SK-MEL-5 (cell line): Measurements from ENCODE around the gene RAC2. TPM values are rescaled to one million over a fixed set of nuclear protein-coding genes. Genes with fewer than 3 reads are reported as not detected.

ENCODE experiments used
- DNase-seq: peaks from one replicate; pipeline ENCODE4 v3.0.0-alpha.2; 2016; ENCODE audit warnings: low read depth, low spot score
- in situ Hi-C: cut with HindIII; loops from 2 replicates; pipeline ENCODE4 v1.10.0; 2016; ENCODE audit warnings: low sequenced_read_pairs, high pct_unique_total_duplicates, low pct_unique_long_range_greater_than_20kb
- total RNA-seq: library from RNA; depleted of rRNA; stranded (reverse); fragments of >200 nt; shearing (Covaris generic); gene quantifications from 2 replicates; pipeline ENCODE4 v1.2.3, GENCODE V29; 2014

Gene RAC2
- total RNA-seq, 1 experiment from 2014 or later, result not detected

DNA sequence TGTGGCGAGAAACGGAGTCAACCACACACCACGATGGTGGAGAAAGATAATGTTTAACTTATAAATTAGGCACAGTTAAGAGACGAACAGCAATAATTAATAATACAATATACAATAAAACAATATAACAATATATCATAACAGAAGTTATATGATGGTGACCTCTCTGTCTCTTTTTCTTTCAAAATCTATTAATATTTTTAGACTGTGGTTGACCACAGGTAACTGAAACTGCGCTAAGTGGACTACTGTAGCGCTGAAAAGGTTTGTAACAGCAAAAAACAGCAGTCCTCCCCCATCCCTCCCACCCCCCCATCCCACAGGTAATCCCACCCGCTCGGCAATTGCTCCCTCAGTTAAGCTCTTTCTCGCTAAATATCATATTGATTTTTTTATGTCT, 28.2 kb downstream of the RAC2 start:
- in situ Hi-C loops, result no loop called here
- DNase-seq, result no peak

DNA sequence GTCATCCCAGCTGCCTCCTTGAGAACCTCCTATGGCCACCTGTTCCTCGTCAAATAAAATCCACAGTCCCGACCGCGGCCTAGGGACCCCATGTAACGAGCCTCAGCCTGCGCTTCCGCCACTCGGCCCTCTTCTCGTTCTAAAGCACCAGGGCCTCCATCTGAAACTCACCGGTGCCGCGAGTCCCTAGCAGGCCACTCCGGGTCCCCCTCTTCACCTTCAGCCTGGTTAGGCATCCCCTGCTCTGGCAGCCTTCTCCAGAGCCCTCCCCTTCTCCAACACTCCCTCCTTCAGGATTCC, 29.4 kb downstream of the RAC2 start:
- in situ Hi-C loops, result no loop called here
- DNase-seq, result no peak

DNA sequence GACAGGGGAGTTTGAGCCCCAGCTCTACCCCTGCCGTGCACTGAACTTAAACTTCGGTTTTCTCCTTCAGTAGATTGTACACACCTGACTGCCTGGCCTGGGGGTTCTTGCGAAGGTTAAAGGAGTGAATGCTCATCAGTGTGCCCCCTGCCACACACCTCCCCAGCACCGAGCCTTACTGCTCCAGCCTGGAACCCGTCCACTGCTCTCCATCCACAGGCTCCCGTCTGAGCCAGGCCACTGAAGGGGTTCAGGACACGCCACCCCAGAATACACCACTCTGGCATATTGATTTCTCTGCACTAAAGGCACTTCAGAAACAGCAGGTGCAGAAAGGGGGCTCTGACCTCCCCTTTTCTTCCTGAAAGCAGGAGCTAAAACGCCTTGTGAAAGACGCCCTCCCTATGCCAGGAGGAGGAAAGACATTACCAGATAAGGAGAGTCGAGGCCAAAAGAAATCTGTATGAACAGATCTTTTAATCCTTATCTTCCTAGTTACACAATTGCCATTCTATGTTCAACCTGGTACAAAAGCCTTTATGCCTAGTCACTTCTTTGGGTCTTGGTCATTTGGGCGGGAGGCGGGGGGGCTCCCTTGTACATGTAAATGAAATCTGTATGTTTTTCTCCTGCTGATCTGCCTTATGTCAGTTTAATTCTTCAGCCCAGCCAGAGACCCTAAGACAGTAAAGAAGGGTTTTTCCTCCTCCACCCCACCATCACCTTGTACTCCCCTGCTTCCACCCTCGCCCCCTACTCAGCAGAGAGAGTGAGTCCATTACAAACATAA, 29.9 kb downstream of the RAC2 start:
- in situ Hi-C loops, result no loop called here

GRCh38 chr22:37213218-37213855, 30.7 kb downstream of the RAC2 start:
- no peak for DNase-seq
- in situ Hi-C loops, result no loop called here

More for the DNA sequence above, 29.9 kb downstream of the RAC2 start:
- no peak for DNase-seq

GRCh38 chr22:37212174-37212906, 31.7 kb downstream of the RAC2 start, which contains the start of gene SSTR3:
TSS of gene SSTR3 (minus strand) at chr22:37212477. CDS start at chr22:37207803, 4,674 bp downstream.
- in situ Hi-C loops, result no loop called here
- DNase-seq, result no peak

- no peak for DNase-seq
- in situ Hi-C loops, result no loop called here
These were observed 32.2 kb downstream of the RAC2 start for GRCh38 chr22:37211866-37212173.

DNA sequence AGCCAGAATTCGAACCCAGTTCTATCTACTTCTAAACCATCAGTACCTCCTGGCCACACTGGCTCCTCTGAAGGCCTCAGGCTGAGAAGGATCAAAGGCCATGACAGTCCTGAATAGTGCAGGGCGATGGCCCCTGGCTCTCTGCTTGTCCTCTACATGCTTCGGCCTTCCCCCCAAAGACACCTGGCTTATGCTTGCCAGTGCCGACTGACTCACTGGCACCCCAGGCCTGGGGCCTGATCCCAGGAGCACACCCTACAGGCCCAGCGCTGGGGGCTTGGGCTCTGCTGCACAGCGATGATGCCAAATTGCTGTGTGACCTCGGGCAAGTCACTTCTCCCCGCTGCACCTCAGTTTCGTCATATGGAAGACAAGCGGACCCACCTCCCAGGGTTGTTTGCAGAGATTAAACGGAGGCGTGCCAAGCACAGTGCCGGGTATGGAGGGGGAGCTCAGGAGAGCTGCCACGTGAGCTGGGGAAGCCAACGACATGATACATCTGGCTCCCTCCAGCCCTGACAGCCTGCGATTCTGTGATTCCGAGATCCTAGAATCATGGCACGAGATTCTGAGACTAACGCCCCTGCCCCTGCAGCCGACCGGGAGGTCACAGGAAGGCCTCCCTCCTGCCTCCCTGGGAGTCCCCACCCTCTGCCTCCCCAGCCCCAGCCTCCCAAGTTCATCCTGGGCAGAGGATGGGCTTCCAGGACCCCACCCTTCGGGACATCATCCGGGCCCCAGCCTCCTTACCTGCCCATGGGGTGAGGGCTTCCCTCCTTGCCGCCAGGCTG, 32.8 kb downstream of the RAC2 start:
- in situ Hi-C loops, result no loop called here
- DNase-seq, result no peak

- DNase-seq, result no peak
- in situ Hi-C loops, result no loop called here
These were observed 33.8 kb downstream of the RAC2 start for GRCh38 chr22:37210041-37210803.

DNA sequence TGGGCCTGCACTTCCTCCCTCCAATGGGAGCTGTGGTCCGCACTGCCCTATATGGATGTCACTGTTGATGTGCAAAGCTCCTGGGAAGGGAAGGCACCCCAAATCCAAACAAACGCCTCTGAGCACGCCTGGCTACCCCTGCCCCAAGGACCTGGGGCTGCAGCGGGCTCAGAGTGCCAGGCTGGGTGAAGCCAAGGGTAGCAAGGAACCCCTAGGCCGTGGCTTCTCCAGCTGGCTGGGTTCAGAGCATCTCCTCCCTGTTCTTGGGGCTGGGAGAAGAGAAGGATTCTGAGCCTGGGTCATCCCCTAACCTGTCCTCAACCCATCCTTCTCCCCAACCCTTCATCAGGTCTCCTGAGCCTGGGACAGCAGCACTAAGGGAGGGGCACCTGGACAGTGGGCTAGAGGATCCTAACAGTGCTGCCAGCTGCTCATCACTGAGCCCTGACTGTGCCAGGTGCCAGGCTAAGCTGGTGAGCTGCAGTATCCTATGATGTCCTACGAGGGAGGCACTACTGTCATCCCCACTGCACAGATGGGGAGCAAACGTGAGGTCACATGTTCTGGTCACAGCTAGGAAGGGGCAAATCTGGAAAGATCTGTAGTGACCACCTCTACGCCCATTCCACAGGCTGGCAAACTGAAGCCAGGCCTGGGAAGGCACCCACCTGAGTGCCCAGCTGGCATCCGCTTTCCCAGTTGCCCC, 34.8 kb downstream of the RAC2 start:
- in situ Hi-C loops, result no loop called here

DNA sequence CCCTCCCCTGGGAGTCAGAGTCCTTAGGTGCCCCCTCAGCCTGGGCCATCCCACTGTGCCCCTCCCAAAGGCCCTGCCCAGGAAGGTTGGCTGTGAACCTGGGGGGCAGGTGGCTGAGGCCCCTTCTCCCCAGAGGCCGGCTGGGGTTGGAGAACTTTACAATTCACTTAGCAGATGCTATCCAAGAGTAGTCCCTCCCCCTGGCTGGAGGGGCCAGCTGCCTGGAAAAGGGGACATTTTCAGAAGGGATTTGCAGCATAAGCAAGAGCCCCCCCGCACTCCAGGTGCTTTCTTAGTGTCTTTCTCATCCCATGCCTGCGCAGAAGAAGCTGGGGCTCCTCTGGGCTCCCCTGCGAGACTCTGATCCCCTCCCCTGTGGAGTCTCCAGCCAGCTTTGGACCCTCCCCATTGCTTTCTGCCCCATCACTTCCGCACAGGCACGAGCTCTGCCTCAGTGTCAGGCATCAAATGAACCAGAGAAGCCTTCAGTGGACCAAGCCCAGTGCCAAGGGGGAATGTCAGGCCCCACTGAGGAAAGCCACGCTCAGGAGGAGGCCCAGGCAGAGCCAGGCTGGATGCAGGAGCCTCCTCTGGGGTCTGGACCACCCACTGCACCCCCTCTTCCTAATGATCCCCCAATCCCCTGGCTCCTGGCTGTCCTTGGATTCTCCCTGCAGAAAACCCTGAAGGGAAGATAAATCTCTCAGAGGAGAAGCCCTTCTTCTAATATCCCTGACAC, 35.5 kb downstream of the RAC2 start:
- in situ Hi-C loops, result no loop called here
- no peak for DNase-seq

More for the DNA sequence above, 34.8 kb downstream of the RAC2 start:
- DNase-seq, result no peak

GRCh38 chr22:37207981-37208380, 36.1 kb downstream of the RAC2 start:
- in situ Hi-C loops, result no loop called here
- DNase-seq, result no peak

GRCh38 chr22:37206841-37207821, 36.9 kb downstream of the RAC2 start:
- in situ Hi-C loops, result no loop called here
- DNase-seq, result no peak

- no peak for DNase-seq
- in situ Hi-C loops, result no loop called here
These were observed 37.8 kb downstream of the RAC2 start for GRCh38 chr22:37206118-37206840.

- in situ Hi-C loops, result no loop called here
- DNase-seq, result no peak
These were observed 39.0 kb downstream of the RAC2 start for GRCh38 chr22:37205046-37205445.
